Loucy (cell line): Measurements from ENCODE around the gene PRDM11.

ENCODE experiments used
- H2AFZ ChIP-seq: fragments of 200-600 bp; sonication (generic); 2 replicates; pipeline ENCODE4 v1.6.0; 2016; ENCODE audit warnings: antibody characterized with exemption, mild to moderate bottlenecking, low read length, moderate library complexity
- H3F3A ChIP-seq: fragments of 200-600 bp; 2 replicates; pipeline ENCODE4 v1.6.0; 2016; ENCODE audit warnings: antibody characterized with exemption, low read depth, mild to moderate bottlenecking
- H3K27me3 ChIP-seq: fragments of 200-600 bp; sonication (generic); 2 replicates; pipeline ENCODE4 v1.6.1; 2014; ENCODE audit warnings: low read length, mild to moderate bottlenecking; ENCODE audit not compliant: insufficient read depth, poor library complexity, severe bottlenecking
- H3K36me3 ChIP-seq: fragments of 200-600 bp; sonication (generic); 2 replicates; pipeline ENCODE4 v1.6.1; 2016; ENCODE audit warnings: low read length; ENCODE audit not compliant: insufficient read depth
- H3K4me1 ChIP-seq: fragments of 200-600 bp; sonication (generic); 2 replicates; pipeline ENCODE4 v1.5.1; 2014; ENCODE audit warnings: low read length, mild to moderate bottlenecking; ENCODE audit not compliant: insufficient read depth, poor library complexity, severe bottlenecking
- H3K4me2 ChIP-seq: fragments of 200-600 bp; sonication (generic); 2 replicates; pipeline ENCODE4 v1.6.0; 2014; ENCODE audit warnings: antibody characterized with exemption, low read length, low read depth, mild to moderate bottlenecking; ENCODE audit not compliant: poor library complexity, severe bottlenecking
- H3K4me3 ChIP-seq: fragments of 200-600 bp; sonication (generic); 2 replicates; pipeline ENCODE4 v1.5.1; 2014; ENCODE audit warnings: low read length, mild to moderate bottlenecking, mixed read lengths; ENCODE audit not compliant: poor library complexity, severe bottlenecking
- H3K79me2 ChIP-seq: fragments of 200-600 bp; sonication (generic); 2 replicates; pipeline ENCODE4 v1.6.1; 2014; ENCODE audit warnings: low read length; ENCODE audit not compliant: insufficient read depth
- H3K9ac ChIP-seq: fragments of 200-600 bp; sonication (generic); 2 replicates; pipeline ENCODE4 v1.6.0; 2014; ENCODE audit warnings: mild to moderate bottlenecking, low read depth, low read length, moderate library complexity; ENCODE audit not compliant: poor library complexity, severe bottlenecking
- H3K9me2 ChIP-seq: fragments of 200-600 bp; sonication (generic); replicated peaks from 2 replicates; pipeline ENCODE4 v1.6.1; 2016; ENCODE audit warnings: low read depth, low read length, mixed read lengths
- H3K9me3 ChIP-seq: fragments of 200-600 bp; sonication (generic); 2 replicates; pipeline ENCODE4 v1.6.1; 2014; ENCODE audit warnings: mild to moderate bottlenecking, antibody characterized with exemption, low read length, low read depth; ENCODE audit not compliant: insufficient read depth
- H4K20me1 ChIP-seq: fragments of 200-600 bp; sonication (generic); 2 replicates; pipeline ENCODE4 v1.6.0; 2014; ENCODE audit warnings: antibody characterized with exemption, low read length, mild to moderate bottlenecking; ENCODE audit not compliant: insufficient read depth, poor library complexity, severe bottlenecking
- EZH2phosphoT487 ChIP-seq: fragments of 200-600 bp; IDR thresholded peaks from 2 replicates; pipeline ENCODE4 v1.6.1; 2018; ENCODE audit warnings: antibody characterized with exemption, mild to moderate bottlenecking, moderate library complexity, borderline replicate concordance
- TF ChIP-seq, protein P1 (sequence below): fragments of 200-600 bp; sonication (generic); conservative IDR thresholded peaks from 2 replicates; pipeline ENCODE4 v1.5.1; 2014; ENCODE audit warnings: mild to moderate bottlenecking, antibody characterized with exemption, low read length

Gene PRDM11

GRCh38 chr11:45150301-45150700, 3.9 kb downstream of the PRDM11 start:
- no peak overlapping the region for H2AFZ ChIP-seq
- peaks cover 93% of the 10 kb centered on the region for H3K79me2 ChIP-seq
- H3K4me3 ChIP-seq, result no peak overlapping the region
- no peak overlapping the region for H3K9ac ChIP-seq
- H3K9me2 ChIP-seq, result no peaks in the 10 kb centered on the region
- no peaks in the 10 kb centered on the region for H3K36me3 ChIP-seq
- TF ChIP-seq, protein P1, sequence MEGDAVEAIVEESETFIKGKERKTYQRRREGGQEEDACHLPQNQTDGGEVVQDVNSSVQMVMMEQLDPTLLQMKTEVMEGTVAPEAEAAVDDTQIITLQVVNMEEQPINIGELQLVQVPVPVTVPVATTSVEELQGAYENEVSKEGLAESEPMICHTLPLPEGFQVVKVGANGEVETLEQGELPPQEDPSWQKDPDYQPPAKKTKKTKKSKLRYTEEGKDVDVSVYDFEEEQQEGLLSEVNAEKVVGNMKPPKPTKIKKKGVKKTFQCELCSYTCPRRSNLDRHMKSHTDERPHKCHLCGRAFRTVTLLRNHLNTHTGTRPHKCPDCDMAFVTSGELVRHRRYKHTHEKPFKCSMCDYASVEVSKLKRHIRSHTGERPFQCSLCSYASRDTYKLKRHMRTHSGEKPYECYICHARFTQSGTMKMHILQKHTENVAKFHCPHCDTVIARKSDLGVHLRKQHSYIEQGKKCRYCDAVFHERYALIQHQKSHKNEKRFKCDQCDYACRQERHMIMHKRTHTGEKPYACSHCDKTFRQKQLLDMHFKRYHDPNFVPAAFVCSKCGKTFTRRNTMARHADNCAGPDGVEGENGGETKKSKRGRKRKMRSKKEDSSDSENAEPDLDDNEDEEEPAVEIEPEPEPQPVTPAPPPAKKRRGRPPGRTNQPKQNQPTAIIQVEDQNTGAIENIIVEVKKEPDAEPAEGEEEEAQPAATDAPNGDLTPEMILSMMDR, result no peak
- no peak for TF ChIP-seq EZH2phosphoT487
- no peaks in the 10 kb centered on the region for H3K27me3 ChIP-seq
- no peaks in the 10 kb centered on the region for H3F3A ChIP-seq
- H3K9me3 ChIP-seq, result no peaks in the 10 kb centered on the region
- H4K20me1 ChIP-seq, result peaks cover 9% of the 10 kb centered on the region
- peaks cover 46% of the 10 kb centered on the region for H3K4me1 ChIP-seq
- H3K4me2 ChIP-seq, result peak overlapping the region; percentile 89

- peaks cover 9% of the 10 kb centered on the region for H4K20me1 ChIP-seq
These were observed 4.5 kb downstream of the PRDM11 start for GRCh38 chr11:45150943-45151342.

GRCh38 chr11:45151362-45151982, 5.0 kb downstream of the PRDM11 start:
- Histone ChIP-seq H4K20me1 (peaks cover 9% of the 10 kb centered on the region), H3K4me3 (no peak overlapping the region), H3K4me1 (peaks cover 35% of the 10 kb centered on the region), H3K36me3 (no peaks in the 10 kb centered on the region), H3K9me2 (no peaks in the 10 kb centered on the region), H3F3A (no peaks in the 10 kb centered on the region), H3K4me2 (peak overlapping the region; percentile 89), H3K79me2 (peaks cover 90% of the 10 kb centered on the region), H3K27me3 (no peaks in the 10 kb centered on the region), H3K9me3 (no peaks in the 10 kb centered on the region), H3K9ac (no peak overlapping the region), H2AFZ (no peak overlapping the region)
- TF ChIP-seq, protein P1, result no peak
- no peak for TF ChIP-seq EZH2phosphoT487

More at GRCh38 chr11:45150943-45151342, 4.5 kb downstream of the PRDM11 start:
- Histone ChIP-seq H3K79me2 (peaks cover 93% of the 10 kb centered on the region), H3K9ac (no peak overlapping the region), H3K4me3 (no peak overlapping the region), H3K4me1 (peaks cover 39% of the 10 kb centered on the region), H3K27me3 (no peaks in the 10 kb centered on the region), H3K36me3 (no peaks in the 10 kb centered on the region), H3K9me3 (no peaks in the 10 kb centered on the region), H2AFZ (no peak overlapping the region), H3F3A (no peaks in the 10 kb centered on the region), H3K4me2 (peak overlapping the region; percentile 89), H3K9me2 (no peaks in the 10 kb centered on the region)
- no peak for TF ChIP-seq EZH2phosphoT487
- TF ChIP-seq, protein P1, result no peak
